OCI-LY3 (cell line): ENCODE measurements around the gene TAS2R41.

Source experiments
- H2AFZ ChIP-seq: fragments of 200-600, 300-600 bp; shearing (Covaris generic); 2 replicates; pipeline ENCODE4 v1.6.0; 2014; ENCODE audit warnings: antibody characterized with exemption, low read depth, low read length
- H3K27ac ChIP-seq: fragments of 200-600, 300-600 bp; sonication (generic); 2 replicates; pipeline ENCODE4 v1.5.1; 2014; ENCODE audit warnings: mild to moderate bottlenecking, low read length, moderate library complexity, mixed read lengths
- H3K27me3 ChIP-seq: fragments of 200-600, 300-600 bp; sonication (generic); 2 replicates; pipeline ENCODE4 v1.6.1; 2014; ENCODE audit warnings: low read depth, low read length, mixed read lengths
- H3K36me3 ChIP-seq: fragments of 200-600, 300-600 bp; sonication (generic); replicated peaks from 2 replicates; pipeline ENCODE3; 2014; ENCODE audit warnings: low read depth, low read length, mixed read lengths
- H3K4me1 ChIP-seq: fragments of 300-600, 200-600 bp; sonication (generic); 2 replicates; pipeline ENCODE4 v1.6.1; 2014; ENCODE audit warnings: low read length, mixed read lengths
- H3K4me2 ChIP-seq: fragments of 200-600, 300-600 bp; sonication (generic); 2 replicates; pipeline ENCODE4 v1.6.1; 2014; ENCODE audit warnings: low read length, mixed read lengths
- H3K4me3 ChIP-seq: fragments of 300-600, 200-600 bp; sonication (generic); 2 replicates; pipeline ENCODE4 v1.5.1; 2014; ENCODE audit warnings: antibody characterized with exemption, mild to moderate bottlenecking, low read length, moderate library complexity
- H3K79me2 ChIP-seq: fragments of 300-600, 200-600 bp; shearing (Covaris generic); 2 replicates; pipeline ENCODE4 v1.6.1; 2014; ENCODE audit warnings: mild to moderate bottlenecking, low read length, mixed read lengths
- H3K9ac ChIP-seq: fragments of 300-600, 200-600 bp; shearing (Covaris generic); 2 replicates; pipeline ENCODE4 v1.6.0; 2014; ENCODE audit warnings: mild to moderate bottlenecking, low read length, moderate library complexity
- H3K9me3 ChIP-seq: fragments of 200-600, 300-600 bp; shearing (Covaris generic); 2 replicates; pipeline ENCODE4 v1.6.1; 2014; ENCODE audit warnings: low read length, mixed read lengths; ENCODE audit not compliant: insufficient read depth
- H4K20me1 ChIP-seq: fragments of 200-600, 300-600 bp; sonication (generic); 2 replicates; pipeline ENCODE4 v1.6.1; 2016; ENCODE audit warnings: low read length, mixed read lengths; ENCODE audit not compliant: insufficient read depth
- CTCF ChIP-seq: fragments of 200-600, 300-600 bp; sonication (generic); IDR thresholded peaks from 2 replicates; pipeline ENCODE4 v1.5.1; 2014; ENCODE audit warnings: antibody characterized with exemption, low read length, low read depth
- EZH2phosphoT487 ChIP-seq: fragments of 200-600 bp; shearing (Covaris generic); IDR thresholded peaks from 2 replicates; pipeline ENCODE4 v1.6.1; 2018; ENCODE audit warnings: antibody characterized with exemption, mixed run types, low read depth

TAS2R41 gene

GRCh38 chr7:143477501-143478150, at the start of gene TAS2R41:
Gene TAS2R41, plus strand, starts transcription at chr7:143477873. Its CDS starts 0 bp downstream, at chr7:143477873.
- no peaks in the 10 kb centered on the region for H3K9me3 ChIP-seq
- no peaks in the 10 kb centered on the region for H3K79me2 ChIP-seq
- H2AFZ ChIP-seq, result no peak within 1 kb of the TSS
- H3K9ac ChIP-seq, result no peak within 1 kb of the TSS
- H3K36me3 ChIP-seq, result no peaks in the 10 kb centered on the region
- no peaks in the 10 kb centered on the region for H3K4me1 ChIP-seq
- no peak within 1 kb of the TSS for H3K4me2 ChIP-seq
- H3K27me3 ChIP-seq, result 0 out of 2 replicates have a peak, but pooled peaks cover 2% of the 10 kb centered on the region
- no peak within 1 kb of the TSS for H3K4me3 ChIP-seq
- TF ChIP-seq CTCF (no peak), EZH2phosphoT487 (no peak)
- H4K20me1 ChIP-seq, result no peaks in the 10 kb centered on the region
- no peak within 1 kb of the TSS for H3K27ac ChIP-seq

- Histone ChIP-seq H3K4me3 (no peak overlapping the region), H3K36me3 (no peaks in the 10 kb centered on the region), H4K20me1 (no peaks in the 10 kb centered on the region), H3K27ac (no peak overlapping the region), H3K4me1 (no peaks in the 10 kb centered on the region), H3K9ac (no peak overlapping the region), H3K9me3 (no peaks in the 10 kb centered on the region), H3K79me2 (no peaks in the 10 kb centered on the region), H3K4me2 (no peak overlapping the region), H2AFZ (no peak overlapping the region), H3K27me3 (peaks cover 42% of the 10 kb centered on the region)
- no peak for TF ChIP-seq EZH2phosphoT487
- TF ChIP-seq CTCF, result no peak
Measured at GRCh38 chr7:143429770-143430698, 47.6 kb upstream of the TAS2R41 start.

GRCh38 chr7:143431109-143431508, 46.6 kb upstream of the TAS2R41 start:
- no peak overlapping the region for H3K9ac ChIP-seq
- H3K4me2 ChIP-seq, result no peak overlapping the region
- peaks cover 2% of the 10 kb centered on the region for H3K4me1 ChIP-seq
- peaks cover 42% of the 10 kb centered on the region for H3K27me3 ChIP-seq
- H3K4me3 ChIP-seq, result no peak overlapping the region
- H3K9me3 ChIP-seq, result no peaks in the 10 kb centered on the region
- TF ChIP-seq CTCF (no peak), EZH2phosphoT487 (no peak)
- H3K27ac ChIP-seq, result no peak overlapping the region
- H3K36me3 ChIP-seq, result no peaks in the 10 kb centered on the region
- H3K79me2 ChIP-seq, result no peaks in the 10 kb centered on the region
- H4K20me1 ChIP-seq, result no peaks in the 10 kb centered on the region
- no peak overlapping the region for H2AFZ ChIP-seq

GRCh38 chr7:143433759-143434158, 43.9 kb upstream of the TAS2R41 start:
- no peak overlapping the region for H2AFZ ChIP-seq
- H3K79me2 ChIP-seq, result no peaks in the 10 kb centered on the region
- H3K36me3 ChIP-seq, result no peaks in the 10 kb centered on the region
- no peak overlapping the region for H3K4me3 ChIP-seq
- H4K20me1 ChIP-seq, result no peaks in the 10 kb centered on the region
- H3K4me1 ChIP-seq, result peaks cover 19% of the 10 kb centered on the region
- H3K27ac ChIP-seq, result no peak overlapping the region
- H3K4me2 ChIP-seq, result no peak overlapping the region
- H3K27me3 ChIP-seq, result peaks cover 42% of the 10 kb centered on the region
- no peak for TF ChIP-seq EZH2phosphoT487
- TF ChIP-seq CTCF, result no peak
- no peak overlapping the region for H3K9ac ChIP-seq
- H3K9me3 ChIP-seq, result no peaks in the 10 kb centered on the region
